Stimulated activated naive CD8-positive, alpha-beta T cell treated with anti-CD3 and anti-CD28 coated beads, Interleukin-15, Interleukin-2, amounts not matched to agents 100 ng/mL and 50 ng/mL, for 24 hours (primary cell): Measurements from ENCODE around the gene KMO.
A peak's percentile ranks its signal among the peaks of the same experiment; 100 is the strongest.

Experiments
- H3K27ac Mint-ChIP-seq: one replicate; pipeline ENCODE4 v1.8.0; 2021; ENCODE audit warnings: mild to moderate bottlenecking, mixed read lengths
- H3K27me3 Mint-ChIP-seq: one replicate; pipeline ENCODE4 v1.8.0; 2021; ENCODE audit warnings: mixed read lengths
- H3K36me3 Mint-ChIP-seq: one replicate; pipeline ENCODE4 v1.8.0; 2021; ENCODE audit warnings: low read depth, mixed read lengths
- H3K4me1 Mint-ChIP-seq: one replicate; pipeline ENCODE4 v1.8.0; 2021; ENCODE audit warnings: low read depth, mixed read lengths
- H3K4me3 Mint-ChIP-seq: one replicate; pipeline ENCODE4 v1.8.0; 2021; ENCODE audit warnings: mild to moderate bottlenecking, mixed read lengths
- H3K9me3 Mint-ChIP-seq: one replicate; pipeline ENCODE4 v1.8.0; 2021; ENCODE audit warnings: mixed read lengths

Gene KMO

DNA sequence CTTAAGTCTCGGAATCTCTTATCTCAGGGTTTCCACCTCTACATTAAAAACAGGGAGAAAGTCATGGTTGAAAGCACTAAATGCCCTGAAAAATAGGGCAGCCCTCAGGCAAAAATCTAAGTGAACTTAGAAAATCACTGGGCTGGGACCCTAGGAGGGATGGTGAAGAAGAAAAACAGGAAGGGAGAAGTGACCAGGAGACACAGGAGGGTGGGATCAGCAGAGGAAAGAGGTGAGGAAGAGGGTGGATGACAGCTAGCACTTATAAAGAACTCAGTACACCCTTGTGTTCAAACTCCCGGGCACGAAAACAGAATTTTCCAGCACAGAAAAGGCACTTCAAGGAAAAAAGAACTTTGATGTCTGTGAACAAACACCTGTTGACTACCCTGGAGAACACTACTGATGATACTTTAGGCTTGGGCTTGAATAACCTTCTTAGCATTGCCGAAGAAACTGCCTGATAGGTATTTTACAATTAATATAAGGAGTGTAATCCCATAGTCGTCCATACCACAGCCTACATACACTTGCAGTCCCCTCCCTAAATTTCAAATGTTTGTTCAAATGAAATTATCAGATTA lies 106.0 kb downstream of the KMO start:
- Mint-ChIP-seq H3K36me3 (peaks cover 39% of the 10 kb centered on the region), H3K27ac (no peak overlapping the region), H3K4me3 (peak overlapping the region; percentile 87)

DNA sequence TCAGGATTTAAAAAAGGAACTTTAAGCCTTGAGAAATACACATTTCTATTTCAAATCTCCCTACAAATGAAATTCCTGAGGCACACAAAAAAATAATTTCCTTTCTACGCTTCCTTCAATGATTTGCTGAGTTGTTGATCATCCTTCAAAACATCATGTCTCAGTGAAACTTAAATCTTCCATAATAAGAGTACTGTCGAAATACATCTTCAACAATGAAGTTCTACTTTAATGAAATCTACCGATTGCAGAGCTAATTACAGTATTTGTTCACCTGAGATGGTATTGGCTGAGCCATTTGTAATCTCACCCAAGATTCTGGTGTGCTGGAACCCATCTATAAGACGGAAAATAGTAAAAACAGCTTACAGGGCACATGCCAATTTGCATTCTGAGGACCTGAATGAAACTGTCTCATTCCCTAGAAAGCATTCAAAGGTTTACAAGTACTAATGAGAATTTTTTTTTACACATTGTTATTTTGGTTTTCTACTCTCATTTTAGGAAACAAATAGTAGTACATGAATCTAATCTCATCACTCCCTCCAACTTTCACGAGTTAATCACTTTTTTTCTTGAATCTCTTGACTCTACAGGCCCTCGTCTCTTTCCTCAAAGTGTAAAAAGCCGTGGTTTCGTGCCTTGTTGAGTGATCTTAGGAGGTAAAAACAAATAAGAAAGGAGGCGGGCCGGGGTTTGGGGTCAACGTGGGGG lies 106.9 kb downstream of the KMO start:
- H3K9me3 Mint-ChIP-seq = peaks cover 6% of the 10 kb centered on the region
- no peaks in the 10 kb centered on the region for H3K27me3 Mint-ChIP-seq
- H3K36me3 Mint-ChIP-seq = peaks cover 31% of the 10 kb centered on the region
- H3K4me3 Mint-ChIP-seq = peak overlapping the region; percentile 87
- peaks cover 53% of the 10 kb centered on the region for H3K4me1 Mint-ChIP-seq
- peak overlapping the region; percentile 65 for H3K27ac Mint-ChIP-seq

More for the DNA sequence above, 106.0 kb downstream of the KMO start:
- peaks cover 48% of the 10 kb centered on the region for H3K4me1 Mint-ChIP-seq
- peaks cover 6% of the 10 kb centered on the region for H3K9me3 Mint-ChIP-seq
- no peaks in the 10 kb centered on the region for H3K27me3 Mint-ChIP-seq

DNA sequence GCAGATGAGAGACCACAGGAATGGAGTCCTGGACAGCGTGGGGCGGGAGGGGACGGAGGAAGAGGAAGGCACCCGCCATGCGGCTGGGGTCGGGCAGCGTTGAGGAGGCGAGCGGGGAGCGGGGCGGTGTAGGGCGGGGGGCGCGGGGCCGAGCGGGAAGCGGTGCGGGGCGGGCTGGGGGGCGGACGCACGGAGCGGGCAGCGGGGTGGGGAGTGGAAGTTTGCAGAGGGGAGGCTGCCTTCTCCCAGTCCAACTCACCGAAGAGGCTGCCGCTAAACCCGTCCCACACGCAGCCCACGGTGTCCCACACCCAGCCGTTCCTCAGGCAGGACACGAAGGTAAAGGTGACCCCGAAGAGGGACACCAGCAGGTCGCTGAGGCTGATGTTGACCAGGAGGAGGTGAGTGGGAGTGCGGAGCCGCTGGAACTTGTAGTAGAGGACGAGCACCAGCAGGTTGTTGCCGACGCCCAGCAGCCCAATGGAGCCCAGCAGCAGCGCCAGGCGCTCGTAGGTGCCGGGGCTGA lies 107.5 kb downstream of the KMO start:
- Mint-ChIP-seq H3K4me3 (peak overlapping the region; percentile 87), H3K27ac (peak overlapping the region; percentile 83), H3K27me3 (no peaks in the 10 kb centered on the region), H3K9me3 (peaks cover 6% of the 10 kb centered on the region), H3K36me3 (peaks cover 25% of the 10 kb centered on the region), H3K4me1 (peaks cover 50% of the 10 kb centered on the region)

DNA sequence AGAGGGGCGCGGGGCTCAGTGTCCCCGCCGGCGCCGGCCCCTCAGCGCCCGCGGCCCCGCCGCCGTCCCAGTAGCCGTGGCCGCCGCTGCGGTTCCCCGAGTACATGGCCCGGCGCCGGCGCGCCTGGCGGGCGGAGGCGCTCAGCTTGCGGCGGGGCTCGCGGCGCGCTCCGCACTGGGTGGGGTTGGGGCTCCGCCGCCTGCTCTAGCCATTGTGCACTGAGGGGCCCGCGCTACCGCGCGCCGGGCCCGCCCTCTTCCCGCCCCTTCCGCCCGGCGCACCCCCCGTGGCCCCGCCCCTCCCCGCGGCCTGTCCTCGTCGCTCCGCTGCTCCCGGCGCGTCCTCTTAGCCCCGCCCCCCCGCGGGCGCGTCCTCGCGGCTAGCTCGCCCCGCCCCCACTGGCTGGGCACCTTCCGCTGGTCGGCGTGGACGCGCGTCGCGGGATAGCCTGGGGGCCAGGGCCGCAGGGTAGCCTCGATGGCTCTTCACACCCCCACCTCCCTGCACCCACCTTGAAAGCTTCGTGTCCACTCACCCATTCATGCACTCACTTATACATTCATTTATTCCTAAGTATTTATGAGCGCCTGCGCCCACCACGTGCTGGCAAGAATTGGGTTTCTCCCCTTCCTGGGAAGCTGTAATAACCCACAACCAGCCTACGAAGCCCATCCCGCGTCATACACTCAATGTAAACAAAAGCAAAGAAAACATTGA lies 108.1 kb downstream of the KMO start, which contains the start of the genes CHML and OPN3:
TSS of gene CHML (minus strand) at position 221 of the 718 bp plus-strand sequence. CDS start 4,603 bp downstream, outside the sequence.
TSS of gene OPN3 (minus strand) at position 221 of the 718 bp plus-strand sequence. CDS start at position 106, 115 bp downstream.
- H3K27me3 Mint-ChIP-seq = no peaks in the 10 kb centered on the region
- H3K27ac Mint-ChIP-seq = peak within 1 kb of the TSS; percentile 83
- peaks cover 44% of the 10 kb centered on the region for H3K4me1 Mint-ChIP-seq
- H3K9me3 Mint-ChIP-seq = peaks cover 6% of the 10 kb centered on the region
- H3K36me3 Mint-ChIP-seq = peaks cover 19% of the 10 kb centered on the region
- H3K4me3 Mint-ChIP-seq = peak within 1 kb of the TSS; percentile 87

DNA sequence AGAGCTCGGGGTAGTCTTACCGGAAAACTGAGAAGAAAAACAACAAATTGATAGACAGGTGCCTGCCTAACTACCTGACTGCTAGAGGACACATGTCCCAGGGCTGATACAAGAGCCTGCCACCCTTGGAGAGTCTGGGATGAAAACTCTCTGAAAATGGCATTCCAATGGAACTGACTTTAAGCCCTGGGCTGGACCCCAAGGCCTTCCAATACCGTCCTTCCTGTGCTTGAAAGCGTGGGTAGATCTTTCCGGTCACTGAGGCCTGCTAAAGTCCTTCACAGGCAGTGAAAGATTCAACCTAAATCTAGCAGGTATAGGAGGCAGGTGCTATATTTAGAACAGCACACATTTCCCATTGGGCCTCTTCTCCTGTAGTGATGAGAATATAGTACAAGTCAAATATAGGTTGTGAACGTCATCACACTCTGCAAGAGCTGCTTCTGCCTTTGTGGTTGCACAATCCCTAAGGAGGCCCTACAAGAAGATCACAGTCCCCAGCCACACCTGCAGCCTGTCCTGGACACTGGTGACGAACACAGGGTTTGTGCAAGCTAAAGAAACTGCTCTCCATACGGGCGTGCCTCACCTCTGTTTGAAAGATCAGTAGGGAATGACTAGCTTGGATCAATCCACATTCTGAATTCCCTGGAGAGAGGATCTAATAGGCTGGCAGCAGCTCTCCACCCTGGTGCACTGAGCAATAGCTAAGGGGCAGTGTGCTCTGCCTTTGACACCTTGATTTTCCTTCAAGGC lies 108.9 kb downstream of the KMO start:
- H3K4me1 Mint-ChIP-seq = peaks cover 40% of the 10 kb centered on the region
- peak overlapping the region; percentile 58 for H3K4me3 Mint-ChIP-seq
- peaks cover 14% of the 10 kb centered on the region for H3K36me3 Mint-ChIP-seq
- peak overlapping the region; percentile 52 for H3K27ac Mint-ChIP-seq
- H3K27me3 Mint-ChIP-seq = no peaks in the 10 kb centered on the region
- H3K9me3 Mint-ChIP-seq = peaks cover 6% of the 10 kb centered on the region

DNA sequence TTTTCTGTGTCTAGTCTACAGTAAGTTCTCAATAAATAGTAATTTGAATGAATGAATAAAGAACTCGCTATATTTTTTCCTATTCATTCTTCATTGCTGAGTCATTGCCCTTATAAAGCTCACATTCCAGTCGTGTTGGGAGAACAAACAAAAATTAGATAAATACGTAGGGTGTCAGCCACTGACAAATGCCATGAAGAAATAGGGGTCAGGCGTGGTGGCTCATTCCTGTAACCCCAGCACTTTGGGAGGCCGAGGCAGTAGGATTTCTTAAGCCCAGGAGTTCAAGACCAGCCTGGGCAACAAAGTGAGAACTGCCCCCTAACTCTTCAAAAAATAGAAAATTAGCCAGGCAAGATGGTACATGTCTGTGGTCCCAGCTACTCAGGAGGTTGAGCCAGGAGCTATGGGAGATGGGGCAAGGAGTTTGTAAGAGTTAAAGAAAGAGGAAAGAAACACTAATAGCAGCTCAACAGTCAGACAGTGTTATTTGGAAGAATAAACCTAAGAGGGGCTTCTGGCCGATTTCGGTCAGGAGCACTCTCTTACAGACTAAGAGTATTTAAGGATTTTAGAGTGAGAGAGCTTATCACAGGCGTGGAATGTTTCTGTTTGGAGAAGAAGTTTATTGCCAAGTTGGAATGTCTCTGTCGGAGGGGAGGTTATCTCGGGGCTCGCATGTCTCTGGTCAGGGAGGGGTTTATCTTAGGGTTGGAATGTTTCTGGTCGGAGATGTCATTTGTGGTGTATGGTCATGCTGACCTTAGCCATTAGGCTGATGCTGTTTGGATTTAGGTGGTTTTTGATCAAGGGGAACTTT lies 109.8 kb downstream of the KMO start:
- peaks cover 32% of the 10 kb centered on the region for H3K4me1 Mint-ChIP-seq
- peaks cover 6% of the 10 kb centered on the region for H3K9me3 Mint-ChIP-seq
- peaks cover 6% of the 10 kb centered on the region for H3K36me3 Mint-ChIP-seq
- H3K4me3 Mint-ChIP-seq = no peak overlapping the region
- no peak overlapping the region for H3K27ac Mint-ChIP-seq
- no peaks in the 10 kb centered on the region for H3K27me3 Mint-ChIP-seq

DNA sequence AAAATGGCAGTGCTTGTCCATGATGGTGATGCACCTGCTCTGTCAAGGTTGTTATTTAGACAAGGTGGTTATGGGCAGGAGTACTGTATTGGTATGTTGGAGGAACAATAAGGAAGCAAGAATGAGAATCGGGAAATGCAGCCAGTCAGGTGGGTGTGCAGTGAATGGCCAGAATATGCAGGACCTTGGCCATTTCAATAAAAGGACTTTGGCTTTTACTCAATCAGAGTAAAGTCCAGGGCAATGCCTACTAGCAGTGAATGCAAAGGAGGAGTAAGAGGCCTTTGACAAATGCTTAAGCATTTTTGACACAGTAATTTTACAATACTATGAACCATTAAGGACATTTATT lies 110.4 kb downstream of the KMO start:
- Mint-ChIP-seq H3K27me3 (no peaks in the 10 kb centered on the region), H3K36me3 (peaks cover under 1% of the 10 kb centered on the region), H3K4me3 (no peak overlapping the region), H3K4me1 (peaks cover 26% of the 10 kb centered on the region), H3K27ac (no peak overlapping the region), H3K9me3 (peaks cover 6% of the 10 kb centered on the region)

DNA sequence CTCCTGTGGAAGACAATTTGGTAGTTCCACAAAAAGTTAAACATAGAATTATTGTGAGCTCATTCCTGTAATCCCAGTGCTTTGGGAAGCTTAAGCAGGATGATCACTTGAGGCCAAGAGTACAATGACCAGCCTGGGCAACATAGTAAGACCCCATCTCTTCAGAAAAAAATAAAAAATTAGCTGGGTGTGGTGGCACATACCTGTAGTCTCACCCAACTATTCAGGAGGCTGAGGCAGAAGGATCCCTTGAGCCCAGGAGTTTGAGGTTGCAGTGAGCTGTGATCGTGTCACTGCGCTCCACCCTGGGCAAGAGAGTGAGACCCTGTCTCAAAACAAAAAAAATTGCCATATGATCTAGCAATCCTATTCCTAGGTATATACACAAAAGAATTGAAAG lies 112.1 kb downstream of the KMO start:
- Mint-ChIP-seq H3K4me1 (peaks cover 13% of the 10 kb centered on the region), H3K36me3 (no peaks in the 10 kb centered on the region), H3K27ac (no peak overlapping the region), H3K27me3 (no peaks in the 10 kb centered on the region), H3K9me3 (peaks cover 6% of the 10 kb centered on the region), H3K4me3 (no peak overlapping the region)

DNA sequence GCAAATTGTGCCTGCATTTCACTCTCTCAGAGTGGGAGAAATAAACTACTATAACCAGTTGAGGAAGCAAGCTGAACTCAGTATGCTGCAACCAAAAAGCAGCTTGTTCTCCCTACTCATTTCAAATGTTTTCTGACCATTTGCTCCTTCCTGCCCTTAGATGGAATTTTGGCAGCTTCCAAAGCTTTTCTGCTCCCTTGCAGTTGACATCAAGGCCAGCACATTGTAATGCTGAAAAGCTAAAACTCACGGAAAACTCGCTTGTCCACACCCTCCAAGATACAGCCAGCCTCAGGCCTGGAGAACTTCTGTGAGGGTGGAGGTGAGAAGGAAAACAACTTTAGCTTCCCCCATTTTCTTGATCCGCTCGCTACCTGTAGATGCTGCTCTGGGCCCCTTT lies 113.0 kb downstream of the KMO start:
- no peaks in the 10 kb centered on the region for H3K27me3 Mint-ChIP-seq
- peaks cover 6% of the 10 kb centered on the region for H3K9me3 Mint-ChIP-seq
- no peak overlapping the region for H3K4me3 Mint-ChIP-seq
- no peak overlapping the region for H3K27ac Mint-ChIP-seq
- peaks cover 13% of the 10 kb centered on the region for H3K4me1 Mint-ChIP-seq
- no peaks in the 10 kb centered on the region for H3K36me3 Mint-ChIP-seq
